Inferior parietal cortex (tissue), 1 donor: ENCODE measurements around the gene THAP4.
"Not testable (repeated sequence)": the region's sequence is repeated elsewhere in the genome, so short reads cannot be mapped to it uniquely, and the experiment has no call there.

Experiments used
- DNase-seq: peaks from one replicate; pipeline ENCODE4 v3.0.0-alpha.2; 2016; ENCODE audit errors: extremely low spot score

THAP4 gene

GRCh38 chr2:241613017-241613780, 23.8 kb downstream of the THAP4 start:
- DNase-seq, result no peak

DNA sequence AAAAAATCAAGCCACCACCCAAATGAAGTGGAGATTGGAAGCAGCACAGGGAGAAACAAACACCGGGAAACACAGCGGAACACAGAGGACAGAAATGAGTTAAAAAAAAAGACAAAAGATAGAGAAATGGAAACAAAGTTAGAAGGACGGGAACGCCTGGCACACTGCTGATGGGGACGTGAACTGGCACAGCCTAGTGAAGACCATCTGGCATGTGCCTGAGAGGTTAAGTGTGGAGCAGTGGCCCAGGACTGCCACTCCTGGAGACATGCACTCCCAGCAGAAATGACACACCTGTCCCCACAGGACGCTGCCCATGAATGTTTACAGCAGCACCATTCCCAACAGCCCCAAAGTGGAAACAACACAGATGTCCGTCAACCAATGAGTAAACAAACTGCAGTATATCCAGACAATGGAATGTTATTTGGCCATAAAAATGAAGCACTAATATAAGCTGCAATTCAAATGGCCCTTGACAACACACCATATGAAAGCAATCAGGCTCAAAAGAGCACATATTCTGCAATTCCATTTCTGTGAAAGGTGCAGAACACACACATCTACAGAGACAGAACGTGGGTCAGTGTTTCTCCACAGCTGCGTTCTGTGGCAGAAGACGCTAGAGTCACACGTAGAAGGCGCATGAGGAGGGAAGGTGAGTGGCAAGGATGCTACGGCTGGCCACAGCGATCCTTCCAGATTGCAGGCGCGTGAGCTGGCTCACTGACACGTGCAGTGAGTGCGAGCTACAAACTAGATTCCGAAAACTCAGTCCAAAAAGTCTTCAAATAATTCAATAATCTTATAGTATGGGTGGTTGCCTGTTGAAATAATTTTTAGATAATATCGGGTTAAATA, 24.6 kb downstream of the THAP4 start:
- no peak for DNase-seq

DNA sequence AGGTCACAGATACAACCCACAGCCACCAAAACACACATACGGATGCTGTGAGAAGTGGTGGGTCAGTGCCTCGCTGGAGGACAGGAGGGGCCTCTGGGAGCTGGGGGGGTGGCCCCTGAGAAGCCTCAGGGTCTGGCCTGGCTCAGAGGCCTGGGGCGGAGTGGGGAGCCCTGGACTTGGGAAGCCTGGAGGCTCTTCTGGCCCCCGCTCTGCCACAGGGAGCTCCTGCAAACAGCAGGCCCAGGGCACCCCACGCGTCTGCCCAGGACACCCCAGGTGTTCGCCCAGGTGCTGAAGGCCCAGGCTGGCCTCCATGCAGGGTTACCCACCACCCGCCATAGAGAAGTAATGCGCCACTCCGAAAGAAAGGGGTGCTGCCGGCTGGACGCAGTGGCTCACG, 25.9 kb downstream of the THAP4 start:
- DNase-seq, result no peak

DNA sequence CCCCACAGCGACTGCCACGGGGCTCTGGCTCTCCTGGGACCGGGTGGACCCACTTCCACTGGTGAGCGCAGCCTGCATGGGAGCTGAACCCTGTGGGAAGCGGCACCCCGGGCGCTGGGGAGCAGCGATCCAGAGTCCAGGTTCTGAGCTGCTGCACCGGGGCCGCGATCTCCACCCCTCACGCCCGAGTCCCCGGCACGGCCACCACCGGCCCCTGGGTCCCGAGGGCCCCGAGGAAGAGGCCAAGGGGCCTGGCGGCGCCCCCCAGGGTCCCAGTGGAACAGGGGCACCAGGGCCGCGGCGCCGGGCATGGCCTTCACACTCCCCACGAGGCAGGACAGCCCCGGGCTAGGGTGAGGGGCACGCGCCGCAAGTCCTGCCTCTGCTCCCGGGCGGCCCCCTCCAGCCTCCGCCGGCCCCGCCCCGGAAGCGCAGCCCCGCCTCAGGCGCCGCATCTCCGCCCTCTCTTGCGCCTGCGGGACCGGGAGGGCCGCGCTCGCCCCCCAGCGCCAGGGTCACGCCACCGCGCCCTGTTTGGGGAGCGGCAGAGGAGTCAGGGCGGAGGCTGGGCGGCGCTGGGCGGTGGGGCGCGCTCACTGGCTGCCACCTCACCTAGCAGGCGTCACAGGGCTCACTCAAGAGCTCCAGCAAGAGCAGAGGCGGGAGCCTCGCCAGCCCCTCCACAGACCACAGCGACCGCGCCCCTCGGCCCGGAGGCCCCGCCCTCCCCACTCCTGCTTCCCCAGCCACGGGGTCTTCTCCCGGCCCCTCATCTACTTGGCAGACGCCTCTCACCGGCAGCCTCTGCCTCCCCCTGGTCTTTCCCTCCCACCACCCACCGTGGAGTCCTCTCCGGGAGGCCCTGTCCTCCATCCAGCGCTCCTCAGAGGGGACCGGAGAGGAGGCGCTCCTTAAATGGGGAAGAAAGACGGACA, 26.8 kb downstream of the THAP4 start:
- DNase-seq, result peak; percentile 48

- no peak for DNase-seq
Observed at GRCh38 chr2:241608881-241609280, 28.1 kb downstream of the THAP4 start.

- no peak for DNase-seq
Observed at GRCh38 chr2:241607162-241607885, 29.6 kb downstream of the THAP4 start.

DNA sequence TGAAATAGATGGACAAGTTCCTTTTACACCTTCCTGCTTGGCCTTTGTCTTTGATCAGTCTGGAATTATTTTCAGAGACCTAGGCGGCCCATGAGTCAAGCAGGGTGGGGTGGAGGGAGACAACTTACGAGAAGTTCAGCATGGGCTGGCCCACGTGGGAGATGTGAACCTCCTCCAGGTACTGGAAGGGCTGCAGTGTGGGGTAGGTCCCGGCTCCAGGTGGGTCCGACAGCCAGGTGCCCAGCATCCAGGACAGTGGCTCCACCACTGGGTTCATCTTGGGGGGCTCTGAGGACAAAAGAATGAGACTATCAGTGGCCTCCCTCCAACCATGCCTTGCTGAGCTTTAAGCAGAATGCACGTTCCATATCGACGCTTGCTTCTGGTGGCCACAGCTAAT, 30.8 kb downstream of the THAP4 start:
- DNase-seq, result no peak

- no peak for DNase-seq
Observed at GRCh38 chr2:241603686-241604085, 33.3 kb downstream of the THAP4 start.

- no peak for DNase-seq
Observed at GRCh38 chr2:241602720-241603119, 34.2 kb downstream of the THAP4 start.

- DNase-seq, result no peak
Observed at GRCh38 chr2:241601841-241602240, 35.1 kb downstream of the THAP4 start.

DNA sequence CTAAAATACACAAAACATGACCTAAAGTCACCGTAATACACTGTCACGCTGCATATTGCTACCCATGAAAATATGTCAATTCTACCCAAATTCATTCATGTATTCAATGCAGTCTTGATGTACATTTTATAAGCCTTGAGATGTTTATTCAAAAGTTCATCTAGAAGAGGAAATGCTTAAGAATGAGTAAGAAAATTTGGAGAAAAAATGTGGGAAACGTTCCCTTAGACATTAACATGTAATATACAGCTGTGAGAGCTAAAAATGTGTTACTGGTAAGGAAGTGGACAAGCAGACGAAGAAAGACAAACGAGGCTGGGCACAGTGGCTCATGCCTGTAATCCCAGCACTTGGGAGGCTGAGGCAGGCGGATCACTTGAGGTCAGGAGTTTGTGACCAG, 37.3 kb downstream of the THAP4 start:
- DNase-seq, result no peak

DNA sequence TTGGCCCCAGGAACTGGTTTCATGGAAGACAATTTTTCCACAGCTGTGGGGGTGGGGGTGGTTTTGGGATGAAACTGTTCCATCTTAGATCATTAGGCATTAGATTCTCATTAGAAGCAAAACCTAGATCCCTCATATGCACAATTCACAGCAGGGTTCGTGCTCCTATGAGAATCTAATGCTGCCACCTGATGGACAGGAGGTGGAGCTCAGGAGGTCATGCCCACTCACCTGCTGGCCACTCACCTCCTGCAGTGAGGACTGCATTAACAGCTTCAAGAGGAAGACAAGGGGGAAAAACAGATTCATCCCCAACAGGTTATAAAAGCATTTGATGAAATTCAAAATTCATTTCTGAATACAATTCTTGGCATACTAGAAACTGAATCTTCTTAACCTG, 38.5 kb downstream of the THAP4 start:
- DNase-seq, result no peak

GRCh38 chr2:241598061-241598460, 38.9 kb downstream of the THAP4 start:
- no peak for DNase-seq

DNA sequence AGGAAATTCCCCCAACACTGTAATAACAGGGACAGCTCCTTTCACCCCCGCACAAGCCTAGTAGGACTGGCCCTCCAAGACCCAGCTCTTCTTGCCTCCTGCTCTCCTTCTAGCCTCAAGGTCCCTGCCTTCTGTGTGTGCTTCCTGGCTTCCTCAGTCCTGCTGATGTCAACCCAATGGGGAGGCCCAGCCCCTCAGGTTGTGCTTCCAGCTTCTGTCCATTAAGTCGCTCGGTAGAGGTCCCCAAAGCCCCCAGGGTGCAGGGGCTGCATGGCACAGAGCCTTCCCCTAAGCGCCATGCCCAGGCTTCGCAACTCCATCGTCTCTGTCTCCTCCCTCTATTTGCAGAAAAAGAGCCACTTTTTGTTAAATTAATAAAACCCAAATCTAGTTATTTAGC, 39.4 kb downstream of the THAP4 start:
- DNase-seq, result no peak

DNA sequence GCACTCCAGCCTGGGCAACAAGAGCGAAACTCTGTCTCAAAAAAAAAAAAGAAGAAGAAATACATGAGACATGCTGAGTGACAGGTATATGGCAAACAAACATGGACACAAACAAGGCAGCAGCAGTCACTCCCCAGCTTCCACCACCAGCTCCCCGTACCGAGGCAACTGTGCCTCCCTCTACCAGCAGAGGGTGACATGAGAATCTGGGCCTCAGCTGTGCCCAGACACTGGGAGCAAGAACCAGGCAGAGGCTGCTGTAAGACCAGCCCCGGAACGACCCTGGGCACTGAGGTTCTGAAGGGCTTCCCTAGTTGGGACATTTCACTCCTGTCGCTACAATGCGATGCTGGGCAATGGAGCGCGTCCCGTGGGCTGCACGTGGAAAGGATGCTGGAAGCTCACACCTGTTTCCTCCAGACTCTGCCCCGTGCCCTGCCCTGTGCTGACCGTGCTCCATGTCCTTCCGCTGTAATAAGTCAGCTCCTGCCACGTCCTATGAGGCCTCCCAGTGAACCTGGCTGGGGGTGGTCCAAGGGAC, 41.3 kb downstream of the THAP4 start:
- DNase-seq, result no peak

DNA sequence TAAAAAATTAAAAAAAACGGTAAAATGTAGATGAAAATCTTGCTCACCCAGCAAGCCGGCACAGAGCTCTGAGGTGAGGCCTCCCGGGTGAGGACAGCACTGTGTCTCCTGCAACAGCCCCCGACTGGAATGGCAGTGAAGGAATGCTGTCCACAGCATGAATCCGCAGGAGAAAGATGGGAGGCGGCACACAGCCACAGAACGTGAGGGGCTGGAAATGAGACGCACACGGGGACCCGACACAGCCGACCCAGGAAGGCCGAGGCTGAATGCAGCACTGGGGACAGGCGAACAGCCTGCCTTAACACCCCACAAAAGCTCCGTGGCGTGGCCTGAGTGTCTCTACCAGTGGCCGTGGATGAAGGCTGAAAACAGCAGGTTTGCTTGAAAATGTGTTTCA, 43.7 kb downstream of the THAP4 start:
- no peak for DNase-seq

DNA sequence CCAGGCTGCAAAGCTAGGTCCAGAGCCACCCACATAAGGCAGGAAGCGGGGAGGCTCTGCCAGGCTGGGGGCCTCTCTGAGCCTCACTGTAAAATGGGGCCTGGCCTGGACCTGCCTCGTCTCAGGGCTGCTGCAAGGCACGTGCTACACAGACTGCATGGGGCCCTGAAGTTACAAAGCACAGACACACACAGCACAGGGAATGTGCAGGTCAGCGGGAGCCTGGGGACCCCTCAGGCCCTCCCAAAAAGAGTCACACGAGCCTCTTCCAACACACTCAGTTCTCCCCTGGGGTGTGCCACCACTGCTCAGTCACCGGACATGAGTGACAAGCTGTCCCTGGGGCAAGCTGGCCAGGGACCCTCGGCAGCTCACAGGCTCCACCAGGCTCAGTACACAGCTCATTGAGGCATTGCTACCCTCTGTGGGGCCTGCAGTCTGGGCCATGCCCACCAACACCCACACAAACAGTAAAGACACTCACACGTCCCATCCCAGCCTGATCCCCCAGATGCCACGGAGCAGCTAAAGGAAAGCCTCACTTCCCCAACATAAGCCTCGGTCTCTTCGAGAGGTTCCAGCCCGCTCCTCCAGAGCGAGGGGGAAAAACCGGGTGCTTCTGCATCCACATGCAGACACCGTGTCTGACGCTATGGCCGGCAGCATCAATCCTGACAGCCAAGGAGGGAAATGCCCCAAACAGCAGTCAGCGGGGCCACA, 44.7 kb downstream of the THAP4 start:
- DNase-seq, result no peak

- not testable (repeated sequence) for DNase-seq
Observed at GRCh38 chr2:241590496-241591455, 46.2 kb downstream of the THAP4 start.

- DNase-seq, result not testable (repeated sequence)
Observed at GRCh38 chr2:241589863-241590262, 47.1 kb downstream of the THAP4 start.
